K562 (cell line): Measurements from ENCODE around the gene ALAS2. TPM values are rescaled to one million over a fixed set of nuclear protein-coding genes. Genes with fewer than 3 reads are reported as not detected.

Source experiments
- ARID1B ChIP-seq: fragments of 450-650 bp; IDR thresholded peaks from 2 replicates; pipeline ENCODE4 v1.6.1; 2016; ENCODE audit warnings: antibody characterized with exemption, mild to moderate bottlenecking, inconsistent platforms
- CC2D1A ChIP-seq: fragments of 450-650 bp; IDR thresholded peaks from 2 replicates; pipeline ENCODE4 v1.6.1; 2017; ENCODE audit warnings: mild to moderate bottlenecking
- CCNT2 ChIP-seq: IDR thresholded peaks from 2 replicates; pipeline ENCODE4 v1.6.1; 2011; ENCODE audit warnings: borderline replicate concordance, low read depth, mild to moderate bottlenecking, moderate library complexity, mixed read lengths, low read length; ENCODE audit not compliant: insufficient read length; ENCODE audit errors: extremely low read depth
- E2F8 ChIP-seq: fragments of 450-650 bp; IDR thresholded peaks from 2 replicates; pipeline ENCODE4 v1.7.1; 2018; ENCODE audit warnings: mild to moderate bottlenecking, low read depth; ENCODE audit not compliant: partially characterized antibody
- GTF2F1 ChIP-seq: IDR thresholded peaks from 2 replicates; pipeline ENCODE4 v1.6.1; 2011; ENCODE audit warnings: low read depth, low read length, improper control_type of control experiment
- KLF13 ChIP-seq: fragments of 450-650 bp; IDR thresholded peaks from 2 replicates; pipeline ENCODE4 v1.6.1; 2016; ENCODE audit warnings: missing genetic modification characterization, low read depth, mild to moderate bottlenecking, missing compliant biosample characterization, moderate library complexity, borderline replicate concordance
- NR2C2 ChIP-seq, 2 experiments: fragments of 200-800 bp in 1 of 2; sonication (Bioruptor generic) in 1 of 2; sonication (generic) in 1 of 2; formaldehyde crosslinking in 1 of 2; IDR thresholded peaks; 2 replicates each; pipeline versions ENCODE4 v1.6.1 to v1.8.0; 2016 to 2022; ENCODE audit warnings: mild to moderate bottlenecking in 1 of 2, missing compliant biosample characterization in 1 of 2, missing genetic modification characterization in 1 of 2, missing genetic modification reagents in 1 of 2
- POLR2A ChIP-seq: fragments of 450-650 bp; conservative IDR thresholded peaks from 2 replicates; pipeline ENCODE4 v1.6.1; 2016
- PRMT5 ChIP-seq: sonication (generic); formaldehyde crosslinking; IDR thresholded peaks from 2 replicates; pipeline ENCODE4 v1.5.0; 2020; ENCODE audit warnings: missing genetic modification reagents
- SREBF2 ChIP-seq: sonication (generic); formaldehyde crosslinking; IDR thresholded peaks from 2 replicates; pipeline ENCODE4 v1.4.0; 2020; ENCODE audit warnings: mild to moderate bottlenecking, missing genetic modification reagents
- SRSF9 ChIP-seq: fragments of 200-400 bp; formaldehyde crosslinking; IDR thresholded peaks from 2 replicates; pipeline ENCODE4 v1.6.1; 2017; ENCODE audit warnings: low read depth, low read length, borderline replicate concordance
- TFAM ChIP-seq: fragments of 250-450 bp; sonication (Bioruptor Pico); conservative IDR thresholded peaks from 2 replicates; pipeline ENCODE4 v1.5.0; 2021; ENCODE audit warnings: mild to moderate bottlenecking, moderate library complexity
- THRAP3 ChIP-seq: fragments of 450-650 bp; IDR thresholded peaks from 2 replicates; pipeline ENCODE4 v1.6.1; 2016; ENCODE audit warnings: mild to moderate bottlenecking, inconsistent platforms, borderline replicate concordance
- ZNF311 ChIP-seq: fragments of 250-450 bp; sonication (Bioruptor Pico); IDR thresholded peaks from 2 replicates; pipeline ENCODE4 v1.4.0; 2020; ENCODE audit warnings: mild to moderate bottlenecking, moderate library complexity
- ZNF407 ChIP-seq: fragments of 450-650 bp; IDR thresholded peaks from 2 replicates; pipeline ENCODE4 v1.6.1; 2016; ENCODE audit warnings: low read depth
- ZNF639 ChIP-seq, 2 experiments: fragments of 200-800 bp in 1 of 2; sonication (Bioruptor generic) in 1 of 2; sonication (generic) in 1 of 2; formaldehyde crosslinking in 1 of 2; IDR thresholded peaks in 1 of 2; conservative IDR thresholded peaks in 1 of 2; 2 replicates each; pipeline versions ENCODE4 v1.5.0 to v1.6.1; 2016 to 2020; ENCODE audit warnings: missing compliant biosample characterization in 1 of 2, missing genetic modification characterization in 1 of 2, missing genetic modification reagents in 1 of 2
- polyA plus RNA-seq, 8 experiments: library from polyadenylated mRNA; depleted of rRNA in 4 of 8; stranded (reverse) in 5 of 8; unstranded in 3 of 8; fragments of >200 nt; fragmentation: Nextera tagmentation in 2 of 8; fragmentation: Illumina TruSeq in 1 of 8; extraction: Ambion mirVana in 2 of 8; extraction: Trizol in 1 of 8; gene quantifications; 2 replicates each; pipeline versions ENCODE4 v1.2.1 to v1.2.3, GENCODE V29; 2011 to 2014; ENCODE audit warnings: inconsistent platforms in 1 of 8, missing spikeins in 1 of 8
- total RNA-seq, 7 experiments: library from RNA; depleted of rRNA in 6 of 7; stranded (reverse); fragments of >200 nt in 6 of 7; fragmentation: Illumina TruSeq in 2 of 7; extraction: Trizol in 2 of 7; gene quantifications; 2 replicates each; pipeline versions ENCODE4 v1.2.1 to v1.2.3, GENCODE V29; 2011 to 2021; ENCODE audit warnings: low replicate concordance in 1 of 7

Gene ALAS2
- total and polyA plus RNA-seq, 9 of the 15 experiments (the other 6 are each of a cell fraction or from before 2014, with no cell fraction given), result 14.6 to 101 (median 33.4) TPM

- TF ChIP-seq ZNF407 (no peak), ARID1B (peak; percentile 98), CCNT2 (peak; percentile 98), PRMT5 (CRISPR knock-in tag) (no peak), TFAM (CRISPR knock-in tag) (no peak), ZNF311 (no peak), POLR2A (no peak), CC2D1A (peak; percentile 96), THRAP3 (no peak), SRSF9 (no peak), KLF13 (tag) (no peak), NR2C2 (CRISPR knock-in tag; IDR thresholded peaks at IDR 0.05) (no peak), NR2C2 (tag; IDR thresholded peaks at IDR 0.05) (0 out of 2 replicates have a peak, but pooled peaks have one; percentile 14), SREBF2 (no peak), E2F8 (no peak), ZNF639 (CRISPR knock-in tag; conservative IDR thresholded peaks at IDR 0.05 in 1 of 2, IDR thresholded peaks at IDR 0.05 in 1 of 2) (peak in 1 of 2 experiments; percentile 89; a peak in 2 of 4 replicates), GTF2F1 (no peak)
These were observed 15.9 kb downstream of the ALAS2 start (continued) for GRCh38 chrX:55014897-55015299.
